ENCODE data around the gene OR5B17. TPM values are rescaled to one million over a fixed set of nuclear protein-coding genes. Genes with fewer than 3 reads are reported as not detected.

OR5B17 gene
- total RNA-seq = not detected in 2 replicates

GRCh38 chr11:58358969-58359368 lies at the start of gene OR5B17:
Gene OR5B17, minus strand, starts transcription at chr11:58359069. Its CDS starts 0 bp downstream, at chr11:58359069.

GRCh38 chr11:58406774-58407173 lies 47.9 kb upstream of the OR5B17 start, which contains the start of gene OR5B3:
Gene OR5B3, minus strand, starts transcription at chr11:58406874. Its CDS starts 3,465 bp downstream, at chr11:58403409.

Other genes starting within 250 kb of the OR5B17 start
- not detected in 2 replicates for gene OR9I1, start 233.5 kb downstream of the OR5B17 start, total RNA-seq
- gene OR9Q2, start 170.0 kb downstream of the OR5B17 start, total RNA-seq = not detected in 2 replicates
- not detected in 2 replicates for gene OR1S2, start 154.9 kb downstream of the OR5B17 start, total RNA-seq
- not detected in 2 replicates for gene OR1S1, start 146.3 kb downstream of the OR5B17 start, total RNA-seq
- gene OR10Q1, start 130.2 kb downstream of the OR5B17 start, total RNA-seq = not detected in 2 replicates
- gene OR10W1, start 90.8 kb downstream of the OR5B17 start, total RNA-seq = not detected in 2 replicates
- not detected in 2 replicates for gene OR5B3, start 47.8 kb upstream of the OR5B17 start, total RNA-seq
- not detected in 2 replicates for gene OR5B2, start 69.1 kb upstream of the OR5B17 start, total RNA-seq
- not detected in 2 replicates for gene OR5B12, start 83.2 kb upstream of the OR5B17 start, total RNA-seq
- 0.14 TPM in 1 of 2 replicates, not detected in the other for gene OR5B21, start 149.0 kb upstream of the OR5B17 start, total RNA-seq
- gene LPXN, start 216.8 kb upstream of the OR5B17 start, total RNA-seq = 4.3 and 8.1 TPM in 2 replicates
- 34.4 and 36.1 TPM in 2 replicates for gene ZFP91, start 220.0 kb upstream of the OR5B17 start, total RNA-seq